SK-N-SH (cell line): ENCODE data around the gene PCED1A.

Experiments used
- CTCF ChIP-seq: fragments of 200-600 bp; sonication (generic); IDR thresholded peaks from 2 replicates; pipeline ENCODE4 v1.6.1; 2017; ENCODE audit warnings: antibody characterized with exemption, mild to moderate bottlenecking, moderate library complexity
- EP300 ChIP-seq, 2 experiments: IDR thresholded peaks; 2 replicates each; pipeline versions ENCODE4 v1.4.0 to v1.6.1; 2012; ENCODE audit warnings: borderline replicate concordance in 1 of 2, low read depth in 1 of 2, low read length in 1 of 2
- GABPA ChIP-seq: IDR thresholded peaks from 2 replicates; pipeline ENCODE4 v1.4.0; 2012; ENCODE audit warnings: low read depth, mild to moderate bottlenecking
- MAX ChIP-seq: IDR thresholded peaks from 2 replicates; pipeline ENCODE4 v1.4.0; 2012; ENCODE audit warnings: low read depth
- MEF2A ChIP-seq: IDR thresholded peaks from 2 replicates; pipeline ENCODE4 v1.4.0; 2012; ENCODE audit warnings: low read depth, borderline replicate concordance
- MXI1 ChIP-seq: IDR thresholded peaks from 2 replicates; pipeline ENCODE4 v1.6.1; 2012; ENCODE audit warnings: mild to moderate bottlenecking, low read depth, low read length, improper control_type of control experiment
- POLR2AphosphoS5 ChIP-seq: IDR thresholded peaks from 2 replicates; pipeline ENCODE4 v1.6.1; 2012; ENCODE audit warnings: low read depth, low read length
- RAD21 ChIP-seq: IDR thresholded peaks from 2 replicates; pipeline ENCODE4 v1.6.1; 2012; ENCODE audit warnings: mild to moderate bottlenecking, low read length
- RCOR1 ChIP-seq: fragments of 150-350 bp; IDR thresholded peaks from 2 replicates; pipeline ENCODE4 v1.6.1; 2017; ENCODE audit warnings: antibody characterized with exemption, low read length
- REST ChIP-seq: IDR thresholded peaks from 2 replicates; pipeline ENCODE4 v1.6.1; 2012; ENCODE audit warnings: mild to moderate bottlenecking, low read depth, low read length, moderate library complexity
- SMC3 ChIP-seq: IDR thresholded peaks from 2 replicates; pipeline ENCODE4 v1.6.1; 2012; ENCODE audit warnings: low read depth, low read length, improper control_type of control experiment
- USF1 ChIP-seq: IDR thresholded peaks from 2 replicates; pipeline ENCODE4 v1.4.0; 2012; ENCODE audit warnings: low read depth, borderline replicate concordance
- YY1 ChIP-seq: IDR thresholded peaks from 2 replicates; pipeline ENCODE4 v1.4.0; 2012; ENCODE audit warnings: low read depth, mild to moderate bottlenecking
- ZBTB33 ChIP-seq: IDR thresholded peaks from 2 replicates; pipeline ENCODE4 v1.4.0; 2012; ENCODE audit warnings: low read depth, borderline replicate concordance

- TF ChIP-seq RAD21 (no peak), MAX (no peak), CTCF (no peak), RCOR1 (no peak), YY1 (no peak), REST (no peak), ZBTB33 (no peak), MEF2A (no peak), USF1 (no peak), EP300 (IDR thresholded peaks at IDR 0.05; ENCODE audit: borderline replicate concordance in 1 of 2, low read depth in 1 of 2, low read length in 1 of 2) (no peak), SMC3 (no peak), POLR2AphosphoS5 (no peak), GABPA (no peak), MXI1 (no peak)
Observed at GRCh38 chr20:2869381-2869780, 28.9 kb upstream of the PCED1A start.
